Stomach (tissue), 4 donors: ENCODE results near the gene ARHGAP10.

Source experiments
- EP300 ChIP-seq: sonication (generic); formaldehyde crosslinking; IDR thresholded peaks from one replicate; pipeline ENCODE4 v1.6.1; 2017; ENCODE audit warnings: antibody characterized with exemption
- POLR2A ChIP-seq, 4 donors: fragments of 450-650 bp; IDR thresholded peaks; one replicate each; pipeline ENCODE4 v1.6.1; 2016; ENCODE audit warnings: antibody characterized with exemption in 4 of 4, control low read depth in 2 of 4, mild to moderate bottlenecking in 1 of 4, moderate library complexity in 1 of 4
- POLR2AphosphoS5 ChIP-seq, 3 donors: sonication (generic); formaldehyde crosslinking; IDR thresholded peaks; one replicate each; pipeline ENCODE4 v1.6.1; 2016; ENCODE audit warnings: antibody characterized with exemption in 3 of 3
- TF ChIP-seq, protein P1 (sequence below), 7 experiments: fragments of 450-650 bp in 4 of 7; fragments of 200-600 bp in 3 of 7; sonication (generic) in 3 of 7; IDR thresholded peaks; one replicate each; pipeline ENCODE4 v1.5.1; 2016 to 2019; ENCODE audit warnings: antibody characterized with exemption in 7 of 7, control low read depth in 2 of 7, mild to moderate bottlenecking in 1 of 7

DNA sequence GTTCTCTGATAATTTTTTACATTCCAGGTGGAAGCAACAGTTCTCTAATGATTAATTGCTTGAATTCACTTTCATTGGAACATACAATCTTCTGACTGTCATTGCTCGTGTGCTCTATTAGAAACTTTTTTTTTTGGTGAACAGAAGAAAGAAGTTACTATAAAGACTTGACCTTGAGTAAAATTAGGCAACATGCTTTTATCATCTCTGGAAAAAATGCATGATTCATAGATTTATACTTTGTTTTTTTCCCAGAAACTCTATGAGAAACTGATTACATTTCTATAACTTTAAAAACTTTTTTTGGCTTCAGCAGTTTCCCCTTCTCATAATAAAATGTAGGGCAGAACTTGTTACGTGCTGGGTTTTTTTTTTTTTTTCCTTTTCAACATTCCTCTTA lies 167.6 kb downstream of the ARHGAP10 start:
- TF ChIP-seq, protein P1, sequence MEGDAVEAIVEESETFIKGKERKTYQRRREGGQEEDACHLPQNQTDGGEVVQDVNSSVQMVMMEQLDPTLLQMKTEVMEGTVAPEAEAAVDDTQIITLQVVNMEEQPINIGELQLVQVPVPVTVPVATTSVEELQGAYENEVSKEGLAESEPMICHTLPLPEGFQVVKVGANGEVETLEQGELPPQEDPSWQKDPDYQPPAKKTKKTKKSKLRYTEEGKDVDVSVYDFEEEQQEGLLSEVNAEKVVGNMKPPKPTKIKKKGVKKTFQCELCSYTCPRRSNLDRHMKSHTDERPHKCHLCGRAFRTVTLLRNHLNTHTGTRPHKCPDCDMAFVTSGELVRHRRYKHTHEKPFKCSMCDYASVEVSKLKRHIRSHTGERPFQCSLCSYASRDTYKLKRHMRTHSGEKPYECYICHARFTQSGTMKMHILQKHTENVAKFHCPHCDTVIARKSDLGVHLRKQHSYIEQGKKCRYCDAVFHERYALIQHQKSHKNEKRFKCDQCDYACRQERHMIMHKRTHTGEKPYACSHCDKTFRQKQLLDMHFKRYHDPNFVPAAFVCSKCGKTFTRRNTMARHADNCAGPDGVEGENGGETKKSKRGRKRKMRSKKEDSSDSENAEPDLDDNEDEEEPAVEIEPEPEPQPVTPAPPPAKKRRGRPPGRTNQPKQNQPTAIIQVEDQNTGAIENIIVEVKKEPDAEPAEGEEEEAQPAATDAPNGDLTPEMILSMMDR (IDR thresholded peaks at IDR 0.05), result no peak
- TF ChIP-seq POLR2A (IDR thresholded peaks at IDR 0.05) (no peak), EP300 (no peak), POLR2AphosphoS5 (IDR thresholded peaks at IDR 0.05) (no peak)
